ENCODE data around the gene DEXI. TPM values are rescaled to one million over a fixed set of nuclear protein-coding genes. Genes with fewer than 3 reads are reported as not detected.
A peak's percentile ranks its signal among the peaks of the same experiment; 100 is the strongest.
"Not testable (repeated sequence)": the region's sequence is repeated elsewhere in the genome, so short reads cannot be mapped to it uniquely, and the experiment has no call there.

The DEXI gene
- total and polyA plus RNA-seq, 2 donors, result 20.8 to 64.5 TPM

DNA sequence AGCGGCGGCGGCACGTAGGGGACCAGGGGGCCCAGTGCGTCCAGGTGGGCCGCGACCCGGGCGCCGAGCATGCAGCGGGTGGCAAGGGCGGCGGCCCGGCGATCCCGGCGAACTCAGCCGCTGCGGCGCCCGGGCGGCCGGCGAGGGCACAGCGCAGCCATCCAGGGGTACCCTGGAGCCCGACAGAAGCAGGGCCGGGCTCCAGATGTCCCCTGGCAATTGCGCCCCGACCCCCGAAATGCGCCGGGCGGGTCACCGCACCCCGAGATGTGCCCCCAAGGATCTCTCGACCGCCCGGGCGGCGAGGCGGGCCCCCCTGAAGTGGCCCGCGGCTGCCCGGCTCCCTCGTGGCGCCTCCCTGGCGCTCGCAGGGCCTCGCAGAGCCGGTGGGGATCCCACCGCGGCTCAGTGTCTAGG, 325 bp downstream of the DEXI start:
- peak overlapping the region; percentile 60 for H3K4me3 ChIP-seq (ENCODE audit: low read depth, low read length)
- not testable (repeated sequence) for H3K36me3 ChIP-seq (ENCODE audit: insufficient read depth); H3K4me1 ChIP-seq (ENCODE audit: insufficient read depth); H3K27ac ChIP-seq (ENCODE audit: low read depth); DNase-seq (ENCODE audit: extremely low spot score)
- under 1% methylated on average over 50 of the region's 52 CpGs for WGBS

DNA sequence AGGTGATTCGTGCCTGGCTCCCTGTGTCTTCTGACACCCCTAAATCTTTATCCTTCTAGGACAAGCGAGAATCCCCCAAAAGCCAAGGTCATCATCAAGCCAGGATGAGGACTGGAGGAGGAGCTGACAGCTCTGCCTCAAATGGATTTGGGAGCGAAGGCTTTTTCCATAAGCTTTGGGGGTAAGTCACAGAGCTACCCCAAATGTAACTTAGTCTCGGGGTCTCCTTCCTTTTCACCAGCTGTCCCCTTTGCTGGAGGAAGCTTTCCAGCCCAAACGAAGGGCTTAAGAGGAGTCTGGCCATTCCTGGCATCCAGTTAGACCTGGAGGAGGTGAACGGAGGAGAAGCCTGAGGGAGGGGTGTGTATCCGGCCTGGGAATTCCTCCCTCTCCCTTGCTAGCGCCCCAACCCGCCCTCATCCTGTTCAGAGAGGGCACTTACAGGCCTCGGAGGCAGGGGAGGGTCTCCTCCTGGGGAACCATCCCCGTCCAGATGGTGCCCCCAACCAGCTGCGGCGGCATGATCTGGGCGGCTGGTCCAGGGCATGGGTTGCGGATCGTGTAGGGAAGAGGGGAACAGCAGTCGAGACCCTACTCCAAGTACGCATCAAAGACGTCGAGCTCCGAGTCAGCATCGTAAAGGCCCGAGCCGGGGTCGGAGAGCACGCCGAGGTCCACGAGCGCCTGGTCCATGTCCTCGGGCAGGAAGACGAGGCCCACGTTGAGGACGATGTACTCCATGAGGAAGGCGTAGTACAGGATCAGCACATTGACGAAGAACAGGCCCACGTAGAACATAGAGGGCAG, 938 bp downstream of the DEXI start:
- no peak overlapping the region for H3K27ac ChIP-seq (ENCODE audit: low read depth)
- H3K4me3 ChIP-seq (ENCODE audit: low read depth, low read length), result peak overlapping the region; percentile 60
- H3K36me3 ChIP-seq (ENCODE audit: insufficient read depth), result no peaks in the 10 kb centered on the region
- no peak for DNase-seq (ENCODE audit: extremely low spot score)
- 2% methylated on average over 34 of the region's 36 CpGs for WGBS
- peaks cover 8% of the 10 kb centered on the region for H3K4me1 ChIP-seq (ENCODE audit: insufficient read depth)

DNA sequence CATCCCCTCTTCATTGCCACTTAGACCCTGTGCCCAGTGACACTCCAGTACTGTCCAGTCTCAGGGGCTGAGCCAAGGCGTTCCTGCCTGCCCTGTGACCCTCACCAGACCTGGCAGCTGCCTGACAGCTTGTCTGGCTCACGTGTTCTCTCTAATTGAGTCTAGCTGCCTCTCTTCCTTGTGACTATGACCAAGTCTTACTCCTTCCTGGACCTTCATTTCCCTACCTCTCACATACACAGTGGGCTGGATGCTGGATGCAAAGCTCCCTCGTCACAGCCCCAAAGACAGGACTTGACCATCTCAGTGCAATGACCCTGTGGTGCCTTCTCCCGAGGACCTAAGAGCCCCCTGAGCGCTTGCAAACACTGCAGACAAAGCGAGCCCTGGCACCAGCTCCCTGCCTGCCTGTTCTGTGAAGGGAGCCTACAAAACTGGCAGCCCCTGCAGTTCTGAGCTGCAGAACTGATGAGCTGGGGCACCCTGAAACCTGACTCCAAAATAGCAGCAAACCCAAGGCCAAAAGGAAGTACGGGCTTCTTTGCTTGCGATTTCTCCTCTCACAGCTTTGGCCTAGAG, 1.7 kb downstream of the DEXI start:
- DNase-seq (ENCODE audit: extremely low spot score), result no peak
- 19% methylated on average over 8 of the region's 8 CpGs for WGBS
- Histone ChIP-seq H3K27ac (ENCODE audit: low read depth) (no peak overlapping the region), H3K36me3 (ENCODE audit: insufficient read depth) (no peaks in the 10 kb centered on the region), H3K4me1 (ENCODE audit: insufficient read depth) (peaks cover 7% of the 10 kb centered on the region), H3K4me3 (ENCODE audit: low read depth, low read length) (peak overlapping the region; percentile 60)

DNA sequence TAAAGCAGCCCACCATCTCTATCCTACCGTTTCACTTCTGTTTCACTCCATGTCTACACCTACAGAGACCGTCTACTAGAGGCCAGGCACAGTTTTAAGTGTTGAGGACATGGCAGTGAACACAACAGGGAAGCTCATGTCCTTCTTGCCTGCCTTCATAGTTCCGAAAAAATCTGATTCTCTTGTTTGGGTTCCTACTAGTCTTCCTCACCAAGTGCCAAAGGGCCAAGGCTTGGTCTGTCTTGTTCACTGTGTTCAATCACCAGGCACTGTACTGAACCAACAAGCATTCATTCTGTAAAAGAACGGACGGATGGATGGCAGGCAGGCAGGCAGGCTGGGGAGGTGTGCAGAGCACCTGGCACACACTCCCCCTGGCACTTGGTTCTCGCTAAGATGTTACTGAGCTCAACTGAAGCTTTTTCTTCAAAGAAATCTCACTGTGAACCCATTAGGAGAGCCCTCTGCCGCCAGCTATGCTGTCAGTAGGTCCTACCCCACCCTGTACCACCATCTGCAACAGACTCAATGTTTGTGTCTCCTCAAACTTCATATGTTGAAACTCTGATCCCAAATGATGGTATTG, 2.5 kb downstream of the DEXI start:
- 92% methylated on average over 7 of the region's 7 CpGs for WGBS
- Histone ChIP-seq H3K4me1 (ENCODE audit: insufficient read depth) (peaks cover 7% of the 10 kb centered on the region), H3K4me3 (ENCODE audit: low read depth, low read length) (no peak overlapping the region), H3K27ac (ENCODE audit: low read depth) (no peak overlapping the region), H3K36me3 (ENCODE audit: insufficient read depth) (no peaks in the 10 kb centered on the region)
- no peak for DNase-seq (ENCODE audit: extremely low spot score)

DNA sequence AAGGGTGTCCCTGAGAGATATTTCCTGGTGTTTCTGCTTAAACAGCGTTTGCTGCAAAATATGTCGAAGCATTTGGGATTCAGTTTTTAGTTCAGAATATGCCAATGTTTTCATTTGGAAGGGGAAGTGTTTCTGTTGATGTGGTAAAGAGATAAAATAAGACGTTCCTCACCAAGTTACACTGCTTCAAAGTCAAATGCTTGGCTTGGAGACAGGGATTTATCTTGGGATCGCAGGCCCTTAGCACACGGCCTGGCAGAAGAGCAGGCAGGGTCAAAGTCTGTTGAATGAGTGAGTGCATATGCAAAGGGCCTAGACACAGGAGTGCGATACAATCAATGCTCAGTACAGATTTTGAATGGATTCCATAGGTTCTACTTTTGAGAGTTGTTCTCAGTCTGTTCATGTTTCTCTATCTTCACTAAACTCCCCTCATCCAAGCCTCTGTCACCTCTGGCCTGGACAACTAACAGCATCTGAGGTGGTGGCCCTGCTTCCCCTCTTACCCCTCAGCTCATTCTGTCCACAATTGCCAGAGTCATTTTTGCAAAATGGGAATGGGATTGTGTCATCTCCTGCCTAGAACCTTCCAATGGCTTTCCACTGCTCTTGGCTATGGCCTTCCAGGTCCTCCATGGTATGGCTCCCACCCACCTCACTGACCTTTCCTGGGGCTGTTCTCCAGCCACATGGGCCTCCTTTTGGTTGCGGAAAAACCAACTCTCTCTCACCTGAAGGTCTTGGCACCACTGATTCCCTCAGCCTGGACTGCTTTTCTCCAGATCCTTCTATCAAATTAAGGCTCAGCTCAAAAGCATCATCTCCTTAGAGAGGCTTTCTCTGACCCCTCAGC, 3.2 kb downstream of the DEXI start:
- peaks cover 7% of the 10 kb centered on the region for H3K4me1 ChIP-seq (ENCODE audit: insufficient read depth)
- H3K36me3 ChIP-seq (ENCODE audit: insufficient read depth), result no peaks in the 10 kb centered on the region
- H3K27ac ChIP-seq (ENCODE audit: low read depth), result no peak overlapping the region
- 47% methylated on average over 7 of the region's 7 CpGs for WGBS
- DNase-seq (ENCODE audit: extremely low spot score), result no peak
- H3K4me3 ChIP-seq (ENCODE audit: low read depth, low read length), result no peak overlapping the region

DNA sequence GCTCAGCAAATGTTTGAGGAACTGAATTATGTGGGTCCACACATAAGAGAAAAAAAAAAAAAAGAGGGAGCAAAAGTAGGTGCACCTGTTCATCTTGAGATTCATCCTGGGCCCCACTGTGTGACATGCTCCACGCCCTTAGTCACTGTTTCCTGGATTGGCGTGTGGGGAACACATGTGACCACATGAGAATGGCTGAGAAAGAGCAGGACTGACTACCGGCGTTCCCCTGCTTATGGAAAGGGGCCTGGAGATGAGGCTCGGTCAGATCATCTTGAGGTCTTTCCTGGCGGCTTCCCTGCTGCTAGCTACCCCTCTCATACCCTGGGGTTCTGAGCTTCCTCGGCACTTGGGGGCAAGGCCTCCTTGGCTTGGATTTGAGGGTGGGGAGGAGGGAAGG, 3.9 kb downstream of the DEXI start:
- DNase-seq (ENCODE audit: extremely low spot score), result no peak
- WGBS, result 68% methylated on average over 7 of the region's 7 CpGs

DNA sequence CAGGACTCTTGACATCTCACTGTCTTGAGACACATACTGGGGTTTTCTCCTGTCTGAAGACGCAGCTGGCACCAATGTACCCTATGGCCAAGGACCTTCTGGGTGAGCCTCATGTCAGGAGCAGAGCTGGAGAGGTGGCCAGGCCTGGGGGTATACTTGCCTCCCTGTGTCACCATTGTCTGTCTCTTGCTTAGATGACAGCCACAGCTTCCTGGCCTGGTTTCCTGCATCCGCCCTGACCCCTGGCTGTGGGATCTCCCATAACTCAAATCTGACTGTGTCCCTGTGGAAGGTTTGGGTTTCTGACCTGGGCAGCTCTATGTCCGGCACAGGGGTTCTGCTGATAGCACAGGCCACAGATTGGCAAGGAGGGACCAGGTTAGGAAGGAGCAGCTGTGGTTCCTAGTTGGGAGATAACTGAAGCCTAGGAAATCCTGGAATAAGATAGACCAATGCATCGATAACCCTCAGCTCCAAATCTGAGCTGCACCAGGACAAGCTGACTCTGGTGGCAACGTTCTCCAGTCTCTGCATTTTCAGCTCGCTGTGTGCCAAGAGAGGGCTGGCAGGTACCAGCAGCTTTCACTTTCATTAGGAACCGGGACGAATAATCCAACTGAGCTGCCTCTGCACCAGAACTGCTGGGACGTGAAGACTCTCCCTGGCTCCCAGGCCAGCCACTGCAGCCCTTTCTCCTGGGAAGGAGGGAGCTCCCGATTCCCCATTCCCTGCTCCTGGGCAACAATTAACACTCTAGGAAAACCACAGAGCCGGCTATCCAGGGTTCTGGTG, 5.0 kb downstream of the DEXI start:
- H3K4me3 ChIP-seq (ENCODE audit: low read depth, low read length), result no peak overlapping the region
- no peaks in the 10 kb centered on the region for H3K36me3 ChIP-seq (ENCODE audit: insufficient read depth)
- peaks cover 7% of the 10 kb centered on the region for H3K4me1 ChIP-seq (ENCODE audit: insufficient read depth)
- DNase-seq (ENCODE audit: extremely low spot score), result no peak
- WGBS, result 54% methylated on average over 11 of the region's 11 CpGs
- no peak overlapping the region for H3K27ac ChIP-seq (ENCODE audit: low read depth)

More for the DNA sequence above, 3.9 kb downstream of the DEXI start:
- peaks cover 7% of the 10 kb centered on the region for H3K4me1 ChIP-seq (ENCODE audit: insufficient read depth)
- no peaks in the 10 kb centered on the region for H3K36me3 ChIP-seq (ENCODE audit: insufficient read depth)
- H3K4me3 ChIP-seq (ENCODE audit: low read depth, low read length), result no peak overlapping the region
- no peak overlapping the region for H3K27ac ChIP-seq (ENCODE audit: low read depth)

DNA sequence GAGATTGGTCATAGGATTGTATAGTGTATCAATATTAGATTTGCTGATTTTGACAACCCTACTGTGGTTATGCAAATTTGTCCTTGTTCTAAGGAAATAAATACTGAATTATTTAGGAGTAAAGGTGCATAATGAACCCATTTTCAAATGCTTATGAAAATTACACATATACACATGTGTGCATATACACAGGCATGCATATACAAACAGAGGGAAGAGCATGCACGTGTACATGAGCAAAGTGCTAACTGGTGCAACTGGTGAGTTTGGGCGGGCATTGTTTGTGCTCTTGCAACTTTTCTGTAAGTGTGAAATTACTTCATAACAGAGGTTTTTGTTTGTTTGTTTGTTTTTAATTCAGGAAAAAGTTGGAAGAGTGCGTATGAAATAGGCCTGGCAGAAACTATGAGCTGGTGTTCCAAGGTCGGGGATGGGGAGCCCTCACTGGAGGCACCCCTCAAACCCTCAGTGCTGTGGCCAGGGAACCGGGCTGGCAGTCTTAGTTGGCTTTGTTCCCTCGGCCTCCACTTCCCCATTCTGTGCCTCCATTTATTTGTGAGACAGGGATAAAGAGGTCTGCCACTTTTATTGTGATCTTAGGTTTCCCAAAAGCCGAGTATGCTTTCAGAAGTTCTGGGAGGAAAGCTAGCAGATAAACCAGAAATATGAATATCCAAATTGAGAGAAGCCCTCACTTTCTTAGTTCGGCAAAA, 5.8 kb downstream of the DEXI start:
- Histone ChIP-seq H3K27ac (ENCODE audit: low read depth) (no peak overlapping the region), H3K4me3 (ENCODE audit: low read depth, low read length) (no peak overlapping the region), H3K4me1 (ENCODE audit: insufficient read depth) (peaks cover 7% of the 10 kb centered on the region), H3K36me3 (ENCODE audit: insufficient read depth) (no peaks in the 10 kb centered on the region)
- DNase-seq (ENCODE audit: extremely low spot score), result no peak
- WGBS, result 63% methylated on average over 8 of the region's 8 CpGs

DNA sequence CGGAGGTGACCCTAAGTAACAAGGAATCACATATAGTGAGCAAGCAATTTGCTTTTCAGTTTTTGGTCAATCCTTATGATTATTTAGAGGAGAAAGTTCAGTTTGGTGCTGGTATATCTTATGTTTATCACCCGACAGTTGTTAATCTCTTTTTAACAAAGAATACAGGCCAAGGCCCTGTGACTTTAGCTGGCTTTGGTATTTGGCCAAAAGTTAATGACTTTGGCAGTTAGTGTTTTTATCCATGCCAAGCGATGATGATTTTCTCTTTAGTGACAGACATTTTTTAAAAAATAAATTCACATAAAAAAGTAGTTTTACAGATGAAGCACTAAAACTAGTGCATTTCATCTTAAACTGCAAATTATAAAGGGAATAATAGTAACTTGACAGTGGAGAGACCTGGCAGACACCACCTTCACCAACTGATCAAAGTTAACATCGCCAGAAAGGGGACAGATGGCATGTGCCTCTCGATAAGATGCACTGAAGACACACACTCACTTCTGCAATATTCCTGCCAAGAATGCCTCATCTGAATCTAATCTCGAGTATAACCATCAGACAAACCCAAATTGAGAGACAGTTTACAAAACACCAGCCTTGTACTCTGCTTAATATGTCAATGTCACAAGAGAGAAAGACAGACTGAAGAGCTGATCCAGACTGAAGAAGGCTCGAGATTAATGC, 6.9 kb downstream of the DEXI start:
- Histone ChIP-seq H3K4me1 (ENCODE audit: insufficient read depth) (peaks cover 6% of the 10 kb centered on the region), H3K36me3 (ENCODE audit: insufficient read depth) (no peaks in the 10 kb centered on the region), H3K4me3 (ENCODE audit: low read depth, low read length) (no peak overlapping the region), H3K27ac (ENCODE audit: low read depth) (no peak overlapping the region)
- DNase-seq (ENCODE audit: extremely low spot score), result no peak
- 50% methylated on average over 7 of the region's 7 CpGs for WGBS

DNA sequence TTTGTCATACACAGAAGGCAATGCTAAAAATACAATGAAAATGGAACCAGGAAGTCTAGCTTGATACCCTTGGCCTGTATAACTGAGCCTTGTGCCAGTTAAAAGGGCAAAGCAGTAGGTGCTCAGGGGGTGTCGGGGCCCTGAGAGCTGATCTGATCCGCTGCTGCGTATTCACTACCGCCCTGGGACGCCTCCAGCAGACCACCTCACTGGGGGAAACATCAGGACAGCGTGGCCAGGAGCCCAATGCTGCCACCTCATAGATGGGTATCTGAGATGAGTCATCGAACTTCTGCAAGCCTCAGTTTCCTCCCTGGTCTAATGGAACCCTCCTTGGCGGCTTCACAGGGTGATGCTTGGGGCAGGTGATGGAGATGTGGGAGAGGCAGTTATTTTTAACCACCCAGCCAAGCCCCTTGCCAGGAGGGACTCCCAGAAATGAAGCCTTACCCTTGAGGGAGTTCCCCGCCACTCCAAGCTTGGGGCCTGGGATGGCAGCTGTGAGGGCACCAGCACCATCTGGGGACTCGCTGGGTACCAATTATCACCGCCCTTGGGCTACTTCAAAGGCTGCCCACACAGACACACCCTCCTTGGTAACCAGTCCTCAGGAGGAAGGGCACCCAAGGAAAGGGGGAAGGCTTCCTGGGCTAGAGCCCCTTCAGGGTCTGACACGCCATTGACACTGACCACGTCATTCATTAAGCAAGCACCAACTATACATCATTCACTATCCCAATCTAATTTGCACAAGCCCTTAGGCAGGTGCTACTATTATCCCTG, 7.8 kb downstream of the DEXI start:
- WGBS, result 95% methylated on average over 13 of the region's 13 CpGs

DNA sequence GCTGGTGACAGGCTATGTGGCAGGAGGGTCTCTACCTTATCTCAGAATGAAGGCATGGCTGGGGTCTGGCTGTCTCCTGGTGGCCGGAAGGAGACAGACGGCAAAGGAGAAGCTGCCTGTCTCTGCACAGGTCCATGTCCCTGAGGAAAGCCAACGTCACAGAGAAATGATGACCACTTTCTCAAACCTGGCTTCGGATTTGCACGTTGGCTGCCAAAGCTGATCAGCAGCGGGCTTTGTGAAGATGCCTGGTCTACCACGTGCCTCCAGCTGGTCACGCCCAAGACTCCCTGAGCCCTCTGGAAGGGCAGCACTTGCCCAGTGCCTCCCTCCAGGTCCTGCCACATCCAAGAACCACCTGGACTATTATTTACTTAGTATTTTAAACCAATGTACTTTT, 8.4 kb downstream of the DEXI start:
- Histone ChIP-seq H3K36me3 (ENCODE audit: insufficient read depth) (no peaks in the 10 kb centered on the region), H3K27ac (ENCODE audit: low read depth) (no peak overlapping the region), H3K4me1 (ENCODE audit: insufficient read depth) (peaks cover 4% of the 10 kb centered on the region), H3K4me3 (ENCODE audit: low read depth, low read length) (no peak overlapping the region)
- DNase-seq (ENCODE audit: extremely low spot score), result no peak
- WGBS, result 80% methylated on average over 8 of the region's 8 CpGs

More for the DNA sequence above, 7.8 kb downstream of the DEXI start:
- H3K36me3 ChIP-seq (ENCODE audit: insufficient read depth), result no peaks in the 10 kb centered on the region
- H3K4me1 ChIP-seq (ENCODE audit: insufficient read depth), result peaks cover 4% of the 10 kb centered on the region
- no peak for DNase-seq (ENCODE audit: extremely low spot score)
- H3K4me3 ChIP-seq (ENCODE audit: low read depth, low read length), result no peak overlapping the region
- no peak overlapping the region for H3K27ac ChIP-seq (ENCODE audit: low read depth)
